Astrocyte of the cerebellum (primary cell): Measurements from ENCODE around the gene USP11.
A peak's percentile ranks its signal among the peaks of the same experiment; 100 is the strongest.

Source experiments
- DNase-seq: peaks from one replicate; pipeline ENCODE4 v3.0.0-alpha.2; 2011; ENCODE audit warnings: low read depth
- H3K4me3 ChIP-seq: 2 replicates; pipeline ENCODE4 v1.5.1; 2011; ENCODE audit warnings: mild to moderate bottlenecking, low read depth, low read length, moderate library complexity
- CTCF ChIP-seq: IDR thresholded peaks from 2 replicates; pipeline ENCODE4 v1.5.1; 2012; ENCODE audit warnings: low read length, low read depth, moderate library complexity, mild to moderate bottlenecking; ENCODE audit errors: missing control alignments
- in situ Hi-C: cut with HindIII; loops from 2 replicates; pipeline ENCODE4 v1.10.0; 2017; ENCODE audit warnings: low sequenced_read_pairs

The USP11 gene

GRCh38 chrX:47233333-47234113 lies 714 bp downstream of the USP11 start:
- in situ Hi-C loops = no loop called here
- DNase-seq = peak; percentile 93
- H3K4me3 ChIP-seq = peak overlapping the region; percentile 61
- TF ChIP-seq CTCF = no peak

DNA sequence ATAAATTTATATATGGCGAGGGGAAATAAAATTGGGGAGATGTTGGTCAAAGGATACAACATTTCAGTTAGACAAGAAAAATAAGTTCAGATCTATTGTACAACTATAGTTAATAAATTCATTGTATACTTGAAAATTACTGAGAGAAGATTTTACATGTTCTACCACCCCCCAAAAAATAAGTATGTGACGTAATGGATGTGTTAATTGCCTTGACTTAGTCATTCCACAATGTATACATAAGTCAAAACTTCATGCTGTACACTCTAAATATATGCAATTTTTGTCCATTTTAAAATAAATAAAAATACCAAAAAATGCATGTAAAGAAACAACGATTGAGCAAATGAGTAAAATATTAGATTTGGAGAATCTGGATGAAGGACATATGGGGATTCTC lies 1.8 kb downstream of the USP11 start:
- TF ChIP-seq CTCF = no peak
- no peak for DNase-seq
- H3K4me3 ChIP-seq = peak overlapping the region; percentile 61
- in situ Hi-C loops = no loop called here

GRCh38 chrX:47235691-47236103 lies 2.9 kb downstream of the USP11 start:
- no peak overlapping the region for H3K4me3 ChIP-seq
- in situ Hi-C loops = no loop called here
- no peak for DNase-seq
- TF ChIP-seq CTCF = no peak

GRCh38 chrX:47239199-47239598 lies 6.4 kb downstream of the USP11 start:
- TF ChIP-seq CTCF = no peak
- in situ Hi-C loops = no loop called here
- no peak for DNase-seq
- no peak overlapping the region for H3K4me3 ChIP-seq

GRCh38 chrX:47239898-47240545 lies 7.2 kb downstream of the USP11 start:
- in situ Hi-C loops = no loop called here
- DNase-seq = no peak
- no peak for TF ChIP-seq CTCF
- H3K4me3 ChIP-seq = no peak overlapping the region

GRCh38 chrX:47240619-47241018 lies 7.8 kb downstream of the USP11 start:
- in situ Hi-C loops = no loop called here
- no peak for DNase-seq
- no peak for TF ChIP-seq CTCF
- H3K4me3 ChIP-seq = no peak overlapping the region
